Measurements from ENCODE around the gene C4orf50. TPM values are rescaled to one million over a fixed set of nuclear protein-coding genes. Genes with fewer than 3 reads are reported as not detected.

The C4orf50 gene
- total RNA-seq, 1 experiment from 2014 or later = 0.17 TPM

DNA sequence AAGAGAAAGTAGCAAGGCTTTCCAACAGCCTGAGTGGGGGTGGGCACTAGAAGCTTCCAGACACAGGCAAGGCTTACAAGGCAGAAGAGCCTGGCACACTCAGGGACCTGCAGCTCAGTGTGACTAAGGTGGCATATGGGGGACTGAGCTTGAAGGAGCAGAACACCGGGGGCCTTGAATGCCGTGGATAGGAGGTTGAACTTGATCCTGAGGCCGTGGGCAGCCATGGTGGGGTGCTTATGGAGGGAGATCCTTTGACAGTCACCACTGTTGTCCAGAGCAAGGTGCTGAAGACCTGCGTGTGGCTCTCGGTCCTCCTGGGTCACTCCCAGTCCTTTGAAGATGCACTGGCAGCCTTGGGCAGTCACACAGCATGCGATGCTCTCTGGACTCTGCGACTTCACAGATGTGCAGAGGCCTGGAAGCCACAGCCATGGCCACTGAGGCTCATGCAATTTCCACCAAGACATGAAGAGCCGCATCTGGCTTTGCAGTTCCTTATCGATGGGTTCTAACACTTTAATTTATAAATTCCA, 18.3 kb downstream of the C4orf50 start:
- no peak overlapping the region for H3K4me2 ChIP-seq (ENCODE audit: insufficient read depth, insufficient read length, low read length)
- no peak overlapping the region for H3K18ac ChIP-seq (ENCODE audit: insufficient read length, low read depth, low read length)
- peaks cover 25% of the 10 kb centered on the region for H3K27me3 Mint-ChIP-seq (ENCODE audit: low read depth)
- H3K9me3 ChIP-seq (ENCODE audit: control insufficient read depth, low read depth, low read length) = no peaks in the 10 kb centered on the region
- no peak overlapping the region for H2BK5ac ChIP-seq (ENCODE audit: insufficient read length, low read length)
- no peak overlapping the region for H3K4ac ChIP-seq (ENCODE audit: low read depth, low read length)
- no peaks in the 10 kb centered on the region for H3K79me1 ChIP-seq (ENCODE audit: insufficient read depth, low read depth, low read length, poor library complexity, severe bottlenecking)
- H3K79me2 ChIP-seq (ENCODE audit: insufficient read depth, low read length) = no peaks in the 10 kb centered on the region
- no peak overlapping the region for H4K8ac ChIP-seq (replicated peaks; ENCODE audit: insufficient read length, low read depth, low read length)
- no peaks in the 10 kb centered on the region for H3K9me3 Mint-ChIP-seq
- H3K36me3 Mint-ChIP-seq (ENCODE audit: insufficient read depth in 1 of 3, low read depth in 3 of 3) = no peaks in the 10 kb centered on the region; a peak in 1 of 7 replicates
- H3K4me1 ChIP-seq (ENCODE audit: insufficient read depth, low read length) = no peaks in the 10 kb centered on the region
- DNase-seq = no peak
- H3K23me2 ChIP-seq (ENCODE audit: insufficient read length, low read depth, low read length, poor library complexity, severe bottlenecking) = no peaks in the 10 kb centered on the region
- no peak overlapping the region for H4K5ac ChIP-seq (ENCODE audit: insufficient read length, low read depth, low read length)
- no peak overlapping the region for H3K14ac ChIP-seq (ENCODE audit: insufficient read depth, low read length)
- H3K56ac ChIP-seq (ENCODE audit: insufficient read length, low read depth, low read length) = no peak overlapping the region
- no CpG with 5 or more reads among the region's 9 CpGs for WGBS (ENCODE audit: extremely low coverage, insufficient read length, low lambda C conversion rate)
- H2BK12ac ChIP-seq (ENCODE audit: insufficient read length, low read depth, low read length) = no peak overlapping the region
- no peak overlapping the region for H3K27ac Mint-ChIP-seq
- no peak overlapping the region for H2BK20ac ChIP-seq (ENCODE audit: low read depth, low read length, poor library complexity, severe bottlenecking)
- H3K4me3 Mint-ChIP-seq = no peak overlapping the region
- no peak overlapping the region for H2BK15ac ChIP-seq (ENCODE audit: low read depth, low read length)
- H2AFZ ChIP-seq (ENCODE audit: low read length) = no peak overlapping the region
- H4K20me1 ChIP-seq (ENCODE audit: control insufficient read depth, insufficient read depth, insufficient read length) = no peaks in the 10 kb centered on the region
- TF ChIP-seq, protein P1, sequence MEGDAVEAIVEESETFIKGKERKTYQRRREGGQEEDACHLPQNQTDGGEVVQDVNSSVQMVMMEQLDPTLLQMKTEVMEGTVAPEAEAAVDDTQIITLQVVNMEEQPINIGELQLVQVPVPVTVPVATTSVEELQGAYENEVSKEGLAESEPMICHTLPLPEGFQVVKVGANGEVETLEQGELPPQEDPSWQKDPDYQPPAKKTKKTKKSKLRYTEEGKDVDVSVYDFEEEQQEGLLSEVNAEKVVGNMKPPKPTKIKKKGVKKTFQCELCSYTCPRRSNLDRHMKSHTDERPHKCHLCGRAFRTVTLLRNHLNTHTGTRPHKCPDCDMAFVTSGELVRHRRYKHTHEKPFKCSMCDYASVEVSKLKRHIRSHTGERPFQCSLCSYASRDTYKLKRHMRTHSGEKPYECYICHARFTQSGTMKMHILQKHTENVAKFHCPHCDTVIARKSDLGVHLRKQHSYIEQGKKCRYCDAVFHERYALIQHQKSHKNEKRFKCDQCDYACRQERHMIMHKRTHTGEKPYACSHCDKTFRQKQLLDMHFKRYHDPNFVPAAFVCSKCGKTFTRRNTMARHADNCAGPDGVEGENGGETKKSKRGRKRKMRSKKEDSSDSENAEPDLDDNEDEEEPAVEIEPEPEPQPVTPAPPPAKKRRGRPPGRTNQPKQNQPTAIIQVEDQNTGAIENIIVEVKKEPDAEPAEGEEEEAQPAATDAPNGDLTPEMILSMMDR (conservative IDR thresholded peaks at IDR 0.05) = no peak
- no peak overlapping the region for H3K27ac ChIP-seq (ENCODE audit: insufficient read length, low read depth, low read length)
- no peak overlapping the region for H2AK5ac ChIP-seq (ENCODE audit: insufficient read length, low read length)
- no peak overlapping the region for H3K23ac ChIP-seq (ENCODE audit: insufficient read length, low read depth, low read length)
- no peak overlapping the region for H3K9ac ChIP-seq (ENCODE audit: extremely low read depth, insufficient read length, low read length)
- no peaks in the 10 kb centered on the region for H3K27me3 ChIP-seq (ENCODE audit: insufficient read depth, low read length)
- no peak overlapping the region for H4K91ac ChIP-seq (ENCODE audit: insufficient read length, low read depth, low read length)
- H3K4me1 Mint-ChIP-seq = no peaks in the 10 kb centered on the region; a peak in 2 of 4 replicates
- H3T11ph ChIP-seq (ENCODE audit: low read length) = no peak overlapping the region
- H2BK120ac ChIP-seq (ENCODE audit: low read depth, low read length, poor library complexity, severe bottlenecking) = no peak overlapping the region

Data from H9 (cell line).